K562 (cell line): ENCODE data around the gene PAM. TPM values are rescaled to one million over a fixed set of nuclear protein-coding genes. Genes with fewer than 3 reads are reported as not detected.
A peak's percentile ranks its signal among the peaks of the same experiment; 100 is the strongest.

Experiments used
- ATAC-seq: fragments of 200-7000 bp; cut with Tn5 transposase; 3 replicates; pipeline ENCODE4 v1.9.1; 2020; ENCODE audit warnings: moderate library complexity
- BruUV-seq: library from RNA; stranded (reverse); fragments of 400-500 nt; replicated peaks from 2 replicates; lab custom pipeline; 2021; lab: Mats Ljungman, UMichigan
- CTCF ChIA-PET: fragments of 300-600 bp; formaldehyde crosslinking; extraction: SDS; loops from one replicate; lab custom pipeline; 2021; ENCODE audit warnings: low intra/inter-chr PET ratio; lab: Yijun Ruan, JAX
- POLR2A ChIA-PET: fragments of 300-600, 350-650 bp; sonication (Branson Sonifier 250); formaldehyde crosslinking; extraction: SDS; loops from one replicate; lab custom pipeline; 2021; ENCODE audit warnings: antibody characterized with exemption, inconsistent platforms; lab: Yijun Ruan, JAX
- DNase-seq, 4 experiments: peaks; one replicate each; pipeline versions ENCODE4 v3.0.0 to v3.0.0-alpha.2; 2011 to 2018; ENCODE audit warnings: low spot score in 3 of 4, mixed read lengths in 3 of 4; ENCODE audit errors: extremely low read depth in 1 of 4
- FAIRE-seq: peaks from 2 replicates; lab custom pipeline; 2011; peaks lifted over from hg19 to GRCh38; lab: Jason Lieb, UNC
- H2AFZ ChIP-seq: 2 replicates; pipeline ENCODE4 v1.6.0; 2011; ENCODE audit warnings: low read depth, low read length, control low read depth, inconsistent platforms
- H3K27ac ChIP-seq: fragments of 200-600 bp; 3 replicates; pipeline ENCODE4 v1.8.0; 2011; ENCODE audit warnings: low read depth, mild to moderate bottlenecking, control low read depth, inconsistent platforms, low read length, moderate library complexity, mixed read lengths; ENCODE audit errors: extremely low read depth
- H3K27me3 ChIP-seq, 2 experiments: fragments of 300-600 bp in 1 of 2; 2 replicates in 1 of 2; 3 replicates in 1 of 2; pipeline versions ENCODE4 v1.6.0 to v1.8.0; 2011; ENCODE audit warnings: inconsistent platforms in 2 of 2, low read length in 2 of 2, mild to moderate bottlenecking in 1 of 2, mixed read lengths in 1 of 2, moderate library complexity in 1 of 2; ENCODE audit not compliant: control insufficient read depth in 2 of 2, insufficient read depth in 2 of 2
- H3K36me3 ChIP-seq: fragments of 300-600 bp; 3 replicates; pipeline ENCODE4 v1.8.0; 2011; ENCODE audit warnings: mild to moderate bottlenecking, low read length, inconsistent platforms; ENCODE audit not compliant: control insufficient read depth, insufficient read depth
- H3K4me1 ChIP-seq, 2 experiments: fragments of 200-600 bp in 1 of 2; replicated peaks in 1 of 2; 2 replicates in 1 of 2; 3 replicates in 1 of 2; pipeline versions ENCODE4 v1.5.1 to v1.8.0; 2011; ENCODE audit warnings: inconsistent platforms in 2 of 2, low read length in 2 of 2, mild to moderate bottlenecking in 1 of 2, mixed read lengths in 1 of 2, moderate library complexity in 1 of 2; ENCODE audit not compliant: control insufficient read depth in 2 of 2, insufficient read depth in 2 of 2
- H3K4me2 ChIP-seq: 2 replicates; pipeline ENCODE4 v1.6.1; 2011; ENCODE audit warnings: low read length, control low read depth, inconsistent platforms, mixed read lengths; ENCODE audit not compliant: insufficient read depth
- H3K4me3 ChIP-seq: fragments of 200-600 bp; sonication (generic), shearing (Covaris generic); 2 replicates; pipeline ENCODE4 v1.5.1; 2016; ENCODE audit warnings: control low read depth, inconsistent platforms
- H3K79me2 ChIP-seq: fragments of 200-600 bp; 3 replicates; pipeline ENCODE4 v1.8.0; 2011; ENCODE audit warnings: low read length, inconsistent platforms; ENCODE audit not compliant: control insufficient read depth, insufficient read depth
- H3K9ac ChIP-seq, 2 experiments: 2 replicates each; pipeline versions ENCODE4 v1.6.0 to v1.6.1; 2011; ENCODE audit warnings: low read depth in 2 of 2, low read length in 2 of 2, control low read depth in 1 of 2, inconsistent platforms in 1 of 2, mild to moderate bottlenecking in 1 of 2, mixed read lengths in 1 of 2; ENCODE audit not compliant: insufficient read depth in 1 of 2
- H3K9me1 ChIP-seq: one replicate; pipeline ENCODE4 v1.6.0; 2011; ENCODE audit warnings: inconsistent platforms, mild to moderate bottlenecking, low read length, moderate library complexity; ENCODE audit not compliant: control insufficient read depth, insufficient read depth
- H3K9me3 ChIP-seq: replicated peaks from 2 replicates; pipeline ENCODE4 v1.5.1; 2011; ENCODE audit warnings: low read depth, low read length, inconsistent platforms; ENCODE audit not compliant: control insufficient read depth, insufficient read depth
- H4K20me1 ChIP-seq: replicated peaks from 2 replicates; pipeline ENCODE4 v1.6.1; 2011; ENCODE audit warnings: low read length, inconsistent platforms, mixed read lengths; ENCODE audit not compliant: control insufficient read depth, insufficient read depth
- ARID1B ChIP-seq: fragments of 450-650 bp; IDR thresholded peaks from 2 replicates; pipeline ENCODE4 v1.6.1; 2016; ENCODE audit warnings: antibody characterized with exemption, mild to moderate bottlenecking, inconsistent platforms
- NCOR1 ChIP-seq: fragments of 450-650 bp; IDR thresholded peaks from 2 replicates; pipeline ENCODE4 v1.6.1; 2016; ENCODE audit warnings: mild to moderate bottlenecking, moderate library complexity
- POU5F1 ChIP-seq: fragments of 150-350 bp; IDR thresholded peaks from 2 replicates; pipeline ENCODE4 v1.6.1; 2014; ENCODE audit warnings: borderline replicate concordance, low read length, low read depth, mild to moderate bottlenecking; ENCODE audit not compliant: partially characterized antibody
- RAD21 ChIP-seq, 2 experiments: fragments of 250-450 bp in 1 of 2; fragments of 450-650 bp in 1 of 2; sonication (Bioruptor Pico) in 1 of 2; formaldehyde crosslinking in 1 of 2; IDR thresholded peaks in 1 of 2; conservative IDR thresholded peaks in 1 of 2; 2 replicates each; pipeline versions ENCODE4 v1.4.0 to v1.8.0; 2020 to 2022; ENCODE audit warnings: mild to moderate bottlenecking in 2 of 2, moderate library complexity in 1 of 2
- SETDB1 ChIP-seq: IDR thresholded peaks from one replicate; pipeline ENCODE4 v1.6.1; 2012; ENCODE audit warnings: low read length, control low read depth, inconsistent platforms
- WGBS: fragments of 100-300 bp; shearing (Covaris generic); methylation state at CpG from one replicate; pipeline ENCODE4 v1.1.6; 2016; ENCODE audit warnings: low coverage, mixed read lengths; ENCODE audit not compliant: insufficient coverage; ENCODE audit errors: missing lambda C conversion rate; 5-methylcytosine and 5-hydroxymethylcytosine counted together
- in situ Hi-C: fragments of 300-500 bp; cut with MboI; formaldehyde crosslinking; loops from 4 replicates; pipeline ENCODE4 v1.15.0; 2018; ENCODE audit warnings: inconsistent platforms, mixed read lengths
- intact Hi-C: fragments of 100-400 bp; cut with micrococcal nuclease; formaldehyde crosslinking; loops from 2 replicates; pipeline ENCODE4 v1.14.2; 2022
- polyA plus RNA-seq, 8 experiments: library from polyadenylated mRNA; depleted of rRNA in 4 of 8; stranded (reverse) in 5 of 8; unstranded in 3 of 8; fragments of >200 nt; fragmentation: Nextera tagmentation in 2 of 8; fragmentation: Illumina TruSeq in 1 of 8; extraction: Ambion mirVana in 2 of 8; extraction: Trizol in 1 of 8; gene quantifications; 2 replicates each; pipeline versions ENCODE4 v1.2.1 to v1.2.3, GENCODE V29; 2011 to 2014; ENCODE audit warnings: inconsistent platforms in 1 of 8, missing spikeins in 1 of 8
- total RNA-seq, 7 experiments: library from RNA; depleted of rRNA in 6 of 7; stranded (reverse); fragments of >200 nt in 6 of 7; fragmentation: Illumina TruSeq in 2 of 7; extraction: Trizol in 2 of 7; gene quantifications; 2 replicates each; pipeline versions ENCODE4 v1.2.1 to v1.2.3, GENCODE V29; 2011 to 2021; ENCODE audit warnings: low replicate concordance in 1 of 7
- TF ChIP-seq, protein P1 (sequence below): fragments of 250-450 bp; sonication (Bioruptor Pico); IDR thresholded peaks from 2 replicates; pipeline ENCODE4 v1.8.0; 2022; ENCODE audit warnings: inconsistent platforms, mild to moderate bottlenecking, moderate library complexity, borderline replicate concordance

The PAM gene
- total and polyA plus RNA-seq, 9 of the 15 experiments (the other 6 are each of a cell fraction or from before 2014, with no cell fraction given), result 0.39 to 3.1 (median 0.77) TPM

DNA sequence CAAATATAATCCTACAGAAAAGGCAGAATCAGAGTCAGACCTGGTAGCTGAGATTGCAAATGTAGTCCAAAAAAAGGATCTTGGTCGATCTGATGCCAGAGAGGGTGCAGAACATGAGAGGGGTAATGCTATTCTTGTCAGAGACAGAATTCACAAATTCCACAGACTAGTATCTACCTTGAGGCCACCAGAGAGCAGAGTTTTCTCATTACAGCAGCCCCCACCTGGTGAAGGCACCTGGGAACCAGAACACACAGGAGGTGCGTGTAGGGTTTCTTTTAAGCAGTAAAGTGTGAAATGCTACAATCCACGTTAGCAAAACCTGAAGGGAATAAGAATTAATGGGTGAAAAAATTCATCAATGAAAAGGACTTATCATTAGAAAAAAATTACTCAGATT, 219.1 kb downstream of the PAM start:
- in situ Hi-C loops (no loop called here), intact Hi-C loops (loop anchor here (5.0 kb wide), 1 partner anchor 163 kb away; no protein-coding TSS in a partner anchor)
- ChIA-PET CTCF (no interaction called here), POLR2A (no interaction called here)
- FAIRE-seq (no peak), ATAC-seq (no peak), DNase-seq (no peak)
- H3K4me3 ChIP-seq, result no peak overlapping the region
- no peaks in the 10 kb centered on the region for H3K27me3 ChIP-seq
- H4K20me1 ChIP-seq, result no peaks in the 10 kb centered on the region
- no peak overlapping the region for H3K9ac ChIP-seq
- no peaks in the 10 kb centered on the region for H3K36me3 ChIP-seq
- H3K9me3 ChIP-seq, result no peaks in the 10 kb centered on the region
- BruUV-seq, result no TSS peak
- no peaks in the 10 kb centered on the region for H3K79me2 ChIP-seq
- TF ChIP-seq, protein P1, sequence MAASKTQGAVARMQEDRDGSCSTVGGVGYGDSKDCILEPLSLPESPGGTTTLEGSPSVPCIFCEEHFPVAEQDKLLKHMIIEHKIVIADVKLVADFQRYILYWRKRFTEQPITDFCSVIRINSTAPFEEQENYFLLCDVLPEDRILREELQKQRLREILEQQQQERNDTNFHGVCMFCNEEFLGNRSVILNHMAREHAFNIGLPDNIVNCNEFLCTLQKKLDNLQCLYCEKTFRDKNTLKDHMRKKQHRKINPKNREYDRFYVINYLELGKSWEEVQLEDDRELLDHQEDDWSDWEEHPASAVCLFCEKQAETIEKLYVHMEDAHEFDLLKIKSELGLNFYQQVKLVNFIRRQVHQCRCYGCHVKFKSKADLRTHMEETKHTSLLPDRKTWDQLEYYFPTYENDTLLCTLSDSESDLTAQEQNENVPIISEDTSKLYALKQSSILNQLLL (CRISPR knock-in tag), result no peak
- 0 out of 4 replicates have a peak, but pooled peaks of 1 of the 2 experiments have one; percentile 23 for TF ChIP-seq RAD21 (CRISPR knock-in tag; conservative IDR thresholded peaks at IDR 0.05 in 1 of 2, IDR thresholded peaks at IDR 0.05 in 1 of 2)
- H3K4me1 ChIP-seq, result no peaks in the 10 kb centered on the region
- no peak overlapping the region for H2AFZ ChIP-seq
- 0% methylated on average over 3 of the region's 3 CpGs for WGBS
- H3K4me2 ChIP-seq, result no peak overlapping the region
- no peak overlapping the region for H3K27ac ChIP-seq
- H3K9me1 ChIP-seq, result no peaks in the 10 kb centered on the region

DNA sequence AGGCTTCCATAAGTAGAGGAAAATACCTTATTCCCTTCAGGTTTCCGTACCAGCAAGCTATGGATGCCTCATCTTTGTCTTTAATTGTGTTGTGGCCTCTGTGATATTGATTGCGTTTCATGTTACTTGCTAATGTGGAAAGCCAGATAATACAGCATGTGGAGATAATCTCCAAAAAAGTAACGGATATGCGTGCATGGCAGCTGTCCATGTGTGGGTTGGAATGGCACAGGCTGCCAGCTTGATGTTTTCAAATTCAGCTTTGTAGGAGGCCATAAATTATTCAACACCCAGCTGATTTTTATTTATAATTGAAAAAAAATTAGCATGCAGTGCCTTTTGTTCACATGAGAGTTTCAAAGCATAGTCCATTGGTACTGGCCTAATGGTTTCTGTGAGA, 219.9 kb downstream of the PAM start:
- DNase-seq (no peak), ATAC-seq (no peak), FAIRE-seq (no peak)
- ChIA-PET POLR2A (no interaction called here), CTCF (no interaction called here)
- Histone ChIP-seq H3K4me3 (no peak overlapping the region), H3K79me2 (no peaks in the 10 kb centered on the region), H3K9ac (no peak overlapping the region), H3K9me1 (no peaks in the 10 kb centered on the region), H3K27ac (no peak overlapping the region), H3K4me2 (no peak overlapping the region), H3K27me3 (no peaks in the 10 kb centered on the region), H3K4me1 (no peaks in the 10 kb centered on the region), H2AFZ (no peak overlapping the region), H3K36me3 (no peaks in the 10 kb centered on the region), H4K20me1 (no peaks in the 10 kb centered on the region), H3K9me3 (no peaks in the 10 kb centered on the region; the same call in 1 of the 2 replicates)
- BruUV-seq, result no TSS peak
- in situ Hi-C loops, result no loop called here
- 5% methylated on average over 4 of the region's 4 CpGs for WGBS
- intact Hi-C loops, result no loop called here
- TF ChIP-seq SETDB1 (no peak), POU5F1 (no peak), ARID1B (no peak), NCOR1 (no peak)
